ENCODE measurements around the gene ATP1A3.
"Not testable (repeated sequence)": the region's sequence is repeated elsewhere in the genome, so short reads cannot be mapped to it uniquely, and the experiment has no call there.

The ATP1A3 gene

GRCh38 chr19:41993612-41994483 lies at the start of gene ATP1A3:
ATP1A3 (minus strand) TSS chr19:41994230; CDS start chr19:41994076, 154 bp downstream.
- H3K4me3 ChIP-seq (ENCODE audit: low read length in 2 of 2): peak within 1 kb of the TSS; percentile 40 to 44
- no peaks in the 10 kb centered on the region for H3K9me3 ChIP-seq (ENCODE audit: control insufficient read depth in 2 of 2, low read length in 2 of 2)
- H3K4me1 ChIP-seq (ENCODE audit: control insufficient read depth, insufficient read depth, low read length): peaks cover 20% of the 10 kb centered on the region
- H3K36me3 ChIP-seq (ENCODE audit: control insufficient read depth in 2 of 2, insufficient read depth in 2 of 2, low read length in 2 of 2): no peaks in the 10 kb centered on the region
- H3K27ac ChIP-seq (ENCODE audit: low read length): no peak within 1 kb of the TSS
- H3K9ac ChIP-seq (ENCODE audit: low read length in 2 of 2): no peak within 1 kb of the TSS
- H3K27me3 ChIP-seq (ENCODE audit: control insufficient read depth in 1 of 2, insufficient read depth in 2 of 2, low read length in 2 of 2): peaks cover 52 to 58% of the 10 kb centered on the region in 2 donors

- H3K9ac ChIP-seq (ENCODE audit: low read length in 2 of 2): no peak overlapping the region
- H3K9me3 ChIP-seq (ENCODE audit: control insufficient read depth in 2 of 2, low read length in 2 of 2): no peaks in the 10 kb centered on the region
- H3K4me3 ChIP-seq (ENCODE audit: low read length in 2 of 2): no peak overlapping the region
- H3K36me3 ChIP-seq (ENCODE audit: control insufficient read depth in 2 of 2, insufficient read depth in 2 of 2, low read length in 2 of 2): peaks cover 27 to 38% of the 10 kb centered on the region in 2 donors
- H3K27me3 ChIP-seq (ENCODE audit: control insufficient read depth in 1 of 2, insufficient read depth in 2 of 2, low read length in 2 of 2): no peaks in the 10 kb centered on the region
- H3K4me1 ChIP-seq (ENCODE audit: control insufficient read depth, insufficient read depth, low read length): no peaks in the 10 kb centered on the region
- H3K27ac ChIP-seq (ENCODE audit: low read length): no peak overlapping the region
These were observed 48.6 kb upstream of the ATP1A3 start for GRCh38 chr19:42042455-42043170.

- H3K27ac ChIP-seq (ENCODE audit: low read length); H3K4me1 ChIP-seq (ENCODE audit: control insufficient read depth, insufficient read depth, low read length); H3K4me3 ChIP-seq (ENCODE audit: low read length in 2 of 2); H3K9ac ChIP-seq (ENCODE audit: low read length in 2 of 2); H3K9me3 ChIP-seq (ENCODE audit: control insufficient read depth in 2 of 2, low read length in 2 of 2); H3K27me3 ChIP-seq (ENCODE audit: control insufficient read depth in 1 of 2, insufficient read depth in 2 of 2, low read length in 2 of 2): not testable (repeated sequence)
- peaks cover 22 to 33% of the 10 kb centered on the region in 2 donors for H3K36me3 ChIP-seq (ENCODE audit: control insufficient read depth in 2 of 2, insufficient read depth in 2 of 2, low read length in 2 of 2)
These were observed 46.5 kb upstream of the ATP1A3 start for GRCh38 chr19:42040491-42040890.

GRCh38 chr19:42040031-42040430 lies 46.0 kb upstream of the ATP1A3 start:
- peaks cover 17 to 33% of the 10 kb centered on the region in 2 donors for H3K36me3 ChIP-seq (ENCODE audit: control insufficient read depth in 2 of 2, insufficient read depth in 2 of 2, low read length in 2 of 2)
- no peak overlapping the region for H3K27ac ChIP-seq (ENCODE audit: low read length)
- H3K9ac ChIP-seq (ENCODE audit: low read length in 2 of 2): no peak overlapping the region

GRCh38 chr19:42038666-42039065 lies 44.6 kb upstream of the ATP1A3 start:
- H3K4me1 ChIP-seq (ENCODE audit: control insufficient read depth, insufficient read depth, low read length): no peaks in the 10 kb centered on the region
- H3K9ac ChIP-seq (ENCODE audit: low read length in 2 of 2): no peak overlapping the region
- no peaks in the 10 kb centered on the region for H3K9me3 ChIP-seq (ENCODE audit: control insufficient read depth in 2 of 2, low read length in 2 of 2)
- H3K4me3 ChIP-seq (ENCODE audit: low read length in 2 of 2): no peak overlapping the region
- peaks cover 13 to 31% of the 10 kb centered on the region in 2 donors for H3K36me3 ChIP-seq (ENCODE audit: control insufficient read depth in 2 of 2, insufficient read depth in 2 of 2, low read length in 2 of 2)
- no peaks in the 10 kb centered on the region for H3K27me3 ChIP-seq (ENCODE audit: control insufficient read depth in 1 of 2, insufficient read depth in 2 of 2, low read length in 2 of 2)
- H3K27ac ChIP-seq (ENCODE audit: low read length): no peak overlapping the region

More at GRCh38 chr19:42040031-42040430, 46.0 kb upstream of the ATP1A3 start:
- H3K27me3 ChIP-seq (ENCODE audit: control insufficient read depth in 1 of 2, insufficient read depth in 2 of 2, low read length in 2 of 2): no peaks in the 10 kb centered on the region
- no peaks in the 10 kb centered on the region for H3K9me3 ChIP-seq (ENCODE audit: control insufficient read depth in 2 of 2, low read length in 2 of 2)
- no peak overlapping the region for H3K4me3 ChIP-seq (ENCODE audit: low read length in 2 of 2)
- H3K4me1 ChIP-seq (ENCODE audit: control insufficient read depth, insufficient read depth, low read length): no peaks in the 10 kb centered on the region

GRCh38 chr19:42037649-42038048 lies 43.6 kb upstream of the ATP1A3 start:
- Histone ChIP-seq H3K9me3 (ENCODE audit: control insufficient read depth in 2 of 2, low read length in 2 of 2) (no peaks in the 10 kb centered on the region), H3K27me3 (ENCODE audit: control insufficient read depth in 1 of 2, insufficient read depth in 2 of 2, low read length in 2 of 2) (no peaks in the 10 kb centered on the region), H3K27ac (ENCODE audit: low read length) (no peak overlapping the region), H3K4me3 (ENCODE audit: low read length in 2 of 2) (no peak overlapping the region), H3K36me3 (ENCODE audit: control insufficient read depth in 2 of 2, insufficient read depth in 2 of 2, low read length in 2 of 2) (peaks cover 13 to 28% of the 10 kb centered on the region in 2 donors), H3K4me1 (ENCODE audit: control insufficient read depth, insufficient read depth, low read length) (no peaks in the 10 kb centered on the region), H3K9ac (ENCODE audit: low read length in 2 of 2) (no peak overlapping the region)

- H3K27me3 ChIP-seq (ENCODE audit: control insufficient read depth in 1 of 2, insufficient read depth in 2 of 2, low read length in 2 of 2); H3K4me3 ChIP-seq (ENCODE audit: low read length in 2 of 2); H3K9me3 ChIP-seq (ENCODE audit: control insufficient read depth in 2 of 2, low read length in 2 of 2); H3K27ac ChIP-seq (ENCODE audit: low read length); H3K9ac ChIP-seq (ENCODE audit: low read length in 2 of 2); H3K4me1 ChIP-seq (ENCODE audit: control insufficient read depth, insufficient read depth, low read length): not testable (repeated sequence)
- H3K36me3 ChIP-seq (ENCODE audit: control insufficient read depth in 2 of 2, insufficient read depth in 2 of 2, low read length in 2 of 2): peaks cover 4 to 10% of the 10 kb centered on the region in 2 donors
These were observed 40.8 kb upstream of the ATP1A3 start for GRCh38 chr19:42034640-42035391.

GRCh38 chr19:42033413-42033812 lies 39.4 kb upstream of the ATP1A3 start:
- H3K4me1 ChIP-seq (ENCODE audit: control insufficient read depth, insufficient read depth, low read length): no peaks in the 10 kb centered on the region
- H3K4me3 ChIP-seq (ENCODE audit: low read length in 2 of 2): no peak overlapping the region
- no peak overlapping the region for H3K27ac ChIP-seq (ENCODE audit: low read length)
- H3K9ac ChIP-seq (ENCODE audit: low read length in 2 of 2): no peak overlapping the region
- no peaks in the 10 kb centered on the region for H3K9me3 ChIP-seq (ENCODE audit: control insufficient read depth in 2 of 2, low read length in 2 of 2)
- peaks cover 4 to 5% of the 10 kb centered on the region in 2 donors for H3K36me3 ChIP-seq (ENCODE audit: control insufficient read depth in 2 of 2, insufficient read depth in 2 of 2, low read length in 2 of 2)
- no peaks in the 10 kb centered on the region for H3K27me3 ChIP-seq (ENCODE audit: control insufficient read depth in 1 of 2, insufficient read depth in 2 of 2, low read length in 2 of 2)

GRCh38 chr19:42032431-42032830 lies 38.4 kb upstream of the ATP1A3 start:
- Histone ChIP-seq H3K27ac (ENCODE audit: low read length) (no peak overlapping the region), H3K9me3 (ENCODE audit: control insufficient read depth in 2 of 2, low read length in 2 of 2) (no peaks in the 10 kb centered on the region), H3K4me3 (ENCODE audit: low read length in 2 of 2) (no peak overlapping the region), H3K27me3 (ENCODE audit: control insufficient read depth in 1 of 2, insufficient read depth in 2 of 2, low read length in 2 of 2) (no peaks in the 10 kb centered on the region), H3K9ac (ENCODE audit: low read length in 2 of 2) (no peak overlapping the region), H3K4me1 (ENCODE audit: control insufficient read depth, insufficient read depth, low read length) (no peaks in the 10 kb centered on the region), H3K36me3 (ENCODE audit: control insufficient read depth in 2 of 2, insufficient read depth in 2 of 2, low read length in 2 of 2) (peaks cover 2 to 4% of the 10 kb centered on the region in 2 donors)

GRCh38 chr19:42030645-42031440 lies 36.8 kb upstream of the ATP1A3 start:
- no peak overlapping the region for H3K27ac ChIP-seq (ENCODE audit: low read length)
- no peak overlapping the region for H3K9ac ChIP-seq (ENCODE audit: low read length in 2 of 2)
- H3K27me3 ChIP-seq (ENCODE audit: control insufficient read depth in 1 of 2, insufficient read depth in 2 of 2, low read length in 2 of 2): no peaks in the 10 kb centered on the region
- no peaks in the 10 kb centered on the region for H3K9me3 ChIP-seq (ENCODE audit: control insufficient read depth in 2 of 2, low read length in 2 of 2)
- no peak overlapping the region for H3K4me3 ChIP-seq (ENCODE audit: low read length in 2 of 2)
- peaks cover 0 to 4% of the 10 kb centered on the region in 2 donors for H3K36me3 ChIP-seq (ENCODE audit: control insufficient read depth in 2 of 2, insufficient read depth in 2 of 2, low read length in 2 of 2)
- no peaks in the 10 kb centered on the region for H3K4me1 ChIP-seq (ENCODE audit: control insufficient read depth, insufficient read depth, low read length)
